Kidney epithelial cell (primary cell): ENCODE measurements around the gene CNTNAP2. TPM values are rescaled to one million over a fixed set of nuclear protein-coding genes. Genes with fewer than 3 reads are reported as not detected.

Source experiments
- DNase-seq: peaks from one replicate; pipeline ENCODE4 v3.0.0-alpha.2; 2010; ENCODE audit warnings: low read depth
- H3K27me3 ChIP-seq: 2 replicates; pipeline ENCODE4 v1.6.0; 2011; ENCODE audit warnings: low read length; ENCODE audit not compliant: control insufficient read depth, insufficient read depth
- H3K36me3 ChIP-seq: 2 replicates; pipeline ENCODE4 v1.5.1; 2011; ENCODE audit warnings: low read length; ENCODE audit not compliant: control insufficient read depth, insufficient read depth
- H3K4me3 ChIP-seq: 2 replicates; pipeline ENCODE4 v1.5.1; 2011; ENCODE audit warnings: low read depth, mild to moderate bottlenecking, control low read depth, low read length
- total RNA-seq: library from RNA; depleted of rRNA; stranded (reverse); fragments of >200 nt; gene quantifications from 2 replicates; pipeline ENCODE4 v1.2.3, GENCODE V29; 2015
- TF ChIP-seq, protein P1 (sequence below): IDR thresholded peaks from 2 replicates; pipeline ENCODE4 v1.5.1; 2011; ENCODE audit warnings: mild to moderate bottlenecking, moderate library complexity, low read length, control low read depth, inconsistent platforms; ENCODE audit not compliant: insufficient read depth, poor library complexity, severe bottlenecking

CNTNAP2 gene
- total RNA-seq, 1 donor from 2014 or later = 14.0 TPM

GRCh38 chr7:147432576-147432975 lies 1316.0 kb downstream of the CNTNAP2 start:
- Histone ChIP-seq H3K4me3 (no peak overlapping the region), H3K36me3 (no peaks in the 10 kb centered on the region), H3K27me3 (no peaks in the 10 kb centered on the region)
- TF ChIP-seq, protein P1, sequence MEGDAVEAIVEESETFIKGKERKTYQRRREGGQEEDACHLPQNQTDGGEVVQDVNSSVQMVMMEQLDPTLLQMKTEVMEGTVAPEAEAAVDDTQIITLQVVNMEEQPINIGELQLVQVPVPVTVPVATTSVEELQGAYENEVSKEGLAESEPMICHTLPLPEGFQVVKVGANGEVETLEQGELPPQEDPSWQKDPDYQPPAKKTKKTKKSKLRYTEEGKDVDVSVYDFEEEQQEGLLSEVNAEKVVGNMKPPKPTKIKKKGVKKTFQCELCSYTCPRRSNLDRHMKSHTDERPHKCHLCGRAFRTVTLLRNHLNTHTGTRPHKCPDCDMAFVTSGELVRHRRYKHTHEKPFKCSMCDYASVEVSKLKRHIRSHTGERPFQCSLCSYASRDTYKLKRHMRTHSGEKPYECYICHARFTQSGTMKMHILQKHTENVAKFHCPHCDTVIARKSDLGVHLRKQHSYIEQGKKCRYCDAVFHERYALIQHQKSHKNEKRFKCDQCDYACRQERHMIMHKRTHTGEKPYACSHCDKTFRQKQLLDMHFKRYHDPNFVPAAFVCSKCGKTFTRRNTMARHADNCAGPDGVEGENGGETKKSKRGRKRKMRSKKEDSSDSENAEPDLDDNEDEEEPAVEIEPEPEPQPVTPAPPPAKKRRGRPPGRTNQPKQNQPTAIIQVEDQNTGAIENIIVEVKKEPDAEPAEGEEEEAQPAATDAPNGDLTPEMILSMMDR = no peak
- no peak for DNase-seq

DNA sequence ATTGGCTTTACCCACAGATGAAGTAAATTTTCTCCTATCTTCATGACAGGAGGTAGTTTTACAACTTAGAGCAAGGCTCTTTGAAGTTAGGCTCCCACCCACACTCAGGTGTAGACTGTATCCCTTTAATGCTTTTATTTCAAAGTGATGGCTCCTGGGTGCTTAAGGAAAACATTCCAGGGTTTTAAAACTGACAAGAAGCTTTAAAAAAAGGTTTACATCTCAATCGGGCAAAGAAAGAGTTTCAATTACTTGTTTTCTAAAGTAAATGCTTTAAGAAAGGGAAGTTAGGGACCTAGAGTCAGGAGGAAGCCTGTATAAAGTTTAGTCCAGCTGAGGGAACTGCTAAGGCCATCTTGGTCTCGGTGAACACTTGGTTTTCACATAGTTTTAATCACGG lies 1320.1 kb downstream of the CNTNAP2 start:
- TF ChIP-seq, protein P1 = no peak
- no peak for DNase-seq
- Histone ChIP-seq H3K36me3 (no peaks in the 10 kb centered on the region), H3K27me3 (no peaks in the 10 kb centered on the region), H3K4me3 (no peak overlapping the region)

GRCh38 chr7:147438216-147438615 lies 1321.6 kb downstream of the CNTNAP2 start:
- no peak for DNase-seq
- Histone ChIP-seq H3K36me3 (no peaks in the 10 kb centered on the region), H3K27me3 (no peaks in the 10 kb centered on the region), H3K4me3 (no peak overlapping the region)
- TF ChIP-seq, protein P1 = no peak

- no peak overlapping the region for H3K4me3 ChIP-seq
- H3K36me3 ChIP-seq = no peaks in the 10 kb centered on the region
- DNase-seq = no peak
- no peaks in the 10 kb centered on the region for H3K27me3 ChIP-seq
- TF ChIP-seq, protein P1 = no peak
Measured at GRCh38 chr7:147443942-147444341, 1327.3 kb downstream of the CNTNAP2 start.

DNA sequence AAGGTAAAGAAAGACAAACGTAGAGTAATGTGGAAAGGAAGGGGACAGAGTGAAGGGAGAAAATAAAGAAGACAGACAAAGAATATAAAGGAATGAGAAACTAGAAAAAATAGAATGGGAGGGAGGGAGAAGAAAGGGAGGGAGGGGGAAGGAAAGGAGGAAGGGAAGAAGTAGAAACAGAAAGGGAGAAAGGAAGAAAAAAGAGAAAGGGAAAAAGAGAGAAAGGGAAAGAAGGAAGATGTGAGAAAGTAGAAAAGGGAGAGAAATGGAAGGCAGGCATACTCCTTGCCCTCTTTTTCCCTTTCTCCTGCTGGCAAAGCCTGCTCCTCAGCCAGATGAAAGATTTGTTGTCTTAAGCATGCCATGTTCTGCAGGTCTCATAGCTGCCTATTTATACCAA lies 1336.2 kb downstream of the CNTNAP2 start:
- Histone ChIP-seq H3K36me3 (no peaks in the 10 kb centered on the region), H3K27me3 (no peaks in the 10 kb centered on the region), H3K4me3 (no peak overlapping the region)
- DNase-seq = no peak
- TF ChIP-seq, protein P1 = no peak

GRCh38 chr7:147465223-147465622 lies 1348.6 kb downstream of the CNTNAP2 start:
- no peaks in the 10 kb centered on the region for H3K27me3 ChIP-seq
- H3K4me3 ChIP-seq = no peak overlapping the region
- H3K36me3 ChIP-seq = no peaks in the 10 kb centered on the region
- no peak for DNase-seq
- TF ChIP-seq, protein P1 = no peak
